ENCODE measurements around the gene UQCR11. TPM values are rescaled to one million over a fixed set of nuclear protein-coding genes. Genes with fewer than 3 reads are reported as not detected.

Gene UQCR11
- total RNA-seq, 4 donors from 2014 or later, result 20.6 to 110 (median 30.8) TPM

GRCh38 chr19:1633269-1633826, 28.1 kb upstream of the UQCR11 start:
- no peaks in the 10 kb centered on the region for H3K4me1 ChIP-seq
- DNase-seq, result no peak
- no peaks in the 10 kb centered on the region for H3K36me3 ChIP-seq
- no peaks in the 10 kb centered on the region for H3K9me3 ChIP-seq
- H3K27me3 ChIP-seq, result no peaks in the 10 kb centered on the region
- TF ChIP-seq CTCF (IDR thresholded peaks at IDR 0.05) (no peak), POLR2A (IDR thresholded peaks at IDR 0.05) (no peak)
- H3K27ac ChIP-seq, result no peak overlapping the region
- no peak overlapping the region for H3K4me3 ChIP-seq
- intact Hi-C loops (cut with DNase I; ENCODE audit: low total_unique reads), result no loop called here

- intact Hi-C loops (cut with DNase I; ENCODE audit: low total_unique reads), result no loop called here
- Histone ChIP-seq H3K36me3 (no peaks in the 10 kb centered on the region), H3K27ac (no peak overlapping the region)
These were observed 27.4 kb upstream of the UQCR11 start for GRCh38 chr19:1632462-1633268.

GRCh38 chr19:1631557-1632100, 26.4 kb upstream of the UQCR11 start:
- Histone ChIP-seq H3K27me3 (no peaks in the 10 kb centered on the region), H3K27ac (no peak overlapping the region), H3K4me3 (no peak overlapping the region), H3K4me1 (no peaks in the 10 kb centered on the region), H3K9me3 (no peaks in the 10 kb centered on the region), H3K36me3 (no peaks in the 10 kb centered on the region)
- DNase-seq, result no peak
- TF ChIP-seq POLR2A (IDR thresholded peaks at IDR 0.05) (no peak), CTCF (IDR thresholded peaks at IDR 0.05) (no peak)
- intact Hi-C loops (cut with DNase I; ENCODE audit: low total_unique reads), result no loop called here

More at GRCh38 chr19:1632462-1633268, 27.4 kb upstream of the UQCR11 start:
- H3K4me3 ChIP-seq, result no peak overlapping the region
- no peaks in the 10 kb centered on the region for H3K4me1 ChIP-seq
- no peak for TF ChIP-seq POLR2A (IDR thresholded peaks at IDR 0.05)
- TF ChIP-seq CTCF (IDR thresholded peaks at IDR 0.05), result no peak
- DNase-seq, result no peak
- no peaks in the 10 kb centered on the region for H3K9me3 ChIP-seq
- no peaks in the 10 kb centered on the region for H3K27me3 ChIP-seq

GRCh38 chr19:1630811-1631210, 25.5 kb upstream of the UQCR11 start:
- intact Hi-C loops (cut with DNase I; ENCODE audit: low total_unique reads), result no loop called here
- Histone ChIP-seq H3K27ac (no peak overlapping the region), H3K4me1 (no peaks in the 10 kb centered on the region), H3K4me3 (no peak overlapping the region), H3K27me3 (no peaks in the 10 kb centered on the region), H3K9me3 (no peaks in the 10 kb centered on the region), H3K36me3 (no peaks in the 10 kb centered on the region)
- TF ChIP-seq CTCF (IDR thresholded peaks at IDR 0.05), result no peak
- TF ChIP-seq POLR2A (IDR thresholded peaks at IDR 0.05), result no peak
- DNase-seq, result no peak

GRCh38 chr19:1630012-1630411, 24.8 kb upstream of the UQCR11 start:
- H3K27me3 ChIP-seq, result no peaks in the 10 kb centered on the region
- TF ChIP-seq CTCF (IDR thresholded peaks at IDR 0.05), result no peak
- no peak for TF ChIP-seq POLR2A (IDR thresholded peaks at IDR 0.05)
- DNase-seq, result no peak
- no peak overlapping the region for H3K27ac ChIP-seq
- H3K4me1 ChIP-seq, result no peaks in the 10 kb centered on the region
- no peaks in the 10 kb centered on the region for H3K9me3 ChIP-seq
- no peaks in the 10 kb centered on the region for H3K36me3 ChIP-seq
- intact Hi-C loops (cut with DNase I; ENCODE audit: low total_unique reads), result no loop called here
- no peak overlapping the region for H3K4me3 ChIP-seq
